ENCODE data around the gene VTCN1. TPM values are rescaled to one million over a fixed set of nuclear protein-coding genes. Genes with fewer than 3 reads are reported as not detected.

VTCN1 gene
- total RNA-seq, 3 donors from 2014 or later = 0.16 to 97.0 (median 52.1) TPM

- Histone ChIP-seq H3K27ac (no peak overlapping the region), H3K27me3 (no peaks in the 10 kb centered on the region), H3K4me1 (no peaks in the 10 kb centered on the region), H3K9me3 (no peaks in the 10 kb centered on the region), H3K36me3 (no peaks in the 10 kb centered on the region), H3K4me3 (no peak overlapping the region)
- TF ChIP-seq POLR2AphosphoS5 (IDR thresholded peaks at IDR 0.05) (no peak), CTCF (IDR thresholded peaks at IDR 0.05) (no peak), POLR2A (IDR thresholded peaks at IDR 0.05) (no peak)
- DNase-seq (ENCODE audit: low spot score in 2 of 2) = no peak
- intact Hi-C loops (cut with DNase I; ENCODE audit: low total_unique reads) = loop anchor here (5.0 kb wide), 1 partner anchor 139 kb away; no protein-coding TSS in a partner anchor
Measured at GRCh38 chr1:117136749-117137148, 74.0 kb downstream of the VTCN1 start.

- Histone ChIP-seq H3K4me1 (no peaks in the 10 kb centered on the region), H3K27ac (no peak overlapping the region), H3K36me3 (no peaks in the 10 kb centered on the region), H3K9me3 (no peaks in the 10 kb centered on the region), H3K4me3 (no peak overlapping the region), H3K27me3 (no peaks in the 10 kb centered on the region)
- TF ChIP-seq CTCF (IDR thresholded peaks at IDR 0.05) = no peak
- TF ChIP-seq POLR2A (IDR thresholded peaks at IDR 0.05) = no peak
- TF ChIP-seq POLR2AphosphoS5 (IDR thresholded peaks at IDR 0.05) = no peak
- intact Hi-C loops (cut with DNase I; ENCODE audit: low total_unique reads) = loop anchor here (5.0 kb wide), 1 partner anchor 138 kb away; no protein-coding TSS in a partner anchor
- no peak for DNase-seq (ENCODE audit: low spot score in 2 of 2)
Measured at GRCh38 chr1:117135329-117135728, 75.4 kb downstream of the VTCN1 start.

GRCh38 chr1:117130526-117130925 lies 80.2 kb downstream of the VTCN1 start:
- no peak overlapping the region for H3K27ac ChIP-seq
- no peaks in the 10 kb centered on the region for H3K27me3 ChIP-seq
- H3K9me3 ChIP-seq = no peaks in the 10 kb centered on the region
- H3K4me3 ChIP-seq = no peak overlapping the region
- no peaks in the 10 kb centered on the region for H3K4me1 ChIP-seq
- TF ChIP-seq POLR2AphosphoS5 (IDR thresholded peaks at IDR 0.05) = no peak
- no peak for TF ChIP-seq CTCF (IDR thresholded peaks at IDR 0.05)
- no peak for TF ChIP-seq POLR2A (IDR thresholded peaks at IDR 0.05)
- DNase-seq (ENCODE audit: low spot score in 2 of 2) = no peak
- intact Hi-C loops (cut with DNase I; ENCODE audit: low total_unique reads) = no loop called here
- no peaks in the 10 kb centered on the region for H3K36me3 ChIP-seq

- H3K4me1 ChIP-seq = no peaks in the 10 kb centered on the region
- no peak for DNase-seq (ENCODE audit: low spot score in 2 of 2)
- no peak overlapping the region for H3K4me3 ChIP-seq
- H3K27me3 ChIP-seq = no peaks in the 10 kb centered on the region
- no peaks in the 10 kb centered on the region for H3K9me3 ChIP-seq
- TF ChIP-seq CTCF (IDR thresholded peaks at IDR 0.05) (peak in 2 of 3 donors; percentile 35 to 39), POLR2A (IDR thresholded peaks at IDR 0.05) (no peak), POLR2AphosphoS5 (IDR thresholded peaks at IDR 0.05) (no peak)
- intact Hi-C loops (cut with DNase I; ENCODE audit: low total_unique reads) = loop anchor here (5.0 kb wide), 1 partner anchor 144 kb away; no protein-coding TSS in a partner anchor
- no peak overlapping the region for H3K27ac ChIP-seq
- no peaks in the 10 kb centered on the region for H3K36me3 ChIP-seq
Measured at GRCh38 chr1:117128323-117129079, 82.2 kb downstream of the VTCN1 start.

- H3K27ac ChIP-seq = no peak overlapping the region
- intact Hi-C loops (cut with DNase I; ENCODE audit: low total_unique reads) = loop anchor here (5.0 kb wide), 1 partner anchor 145 kb away; no protein-coding TSS in a partner anchor
- DNase-seq (ENCODE audit: low spot score in 2 of 2) = no peak
- H3K4me3 ChIP-seq = no peak overlapping the region
- H3K36me3 ChIP-seq = no peaks in the 10 kb centered on the region
- H3K27me3 ChIP-seq = no peaks in the 10 kb centered on the region
- no peaks in the 10 kb centered on the region for H3K9me3 ChIP-seq
- no peaks in the 10 kb centered on the region for H3K4me1 ChIP-seq
- TF ChIP-seq POLR2AphosphoS5 (IDR thresholded peaks at IDR 0.05) (no peak), CTCF (IDR thresholded peaks at IDR 0.05) (no peak), POLR2A (IDR thresholded peaks at IDR 0.05) (no peak)
Measured at GRCh38 chr1:117127795-117128194, 82.9 kb downstream of the VTCN1 start.
